AG04450 (cell line): ENCODE data around the gene EFNB3. TPM values are rescaled to one million over a fixed set of nuclear protein-coding genes. Genes with fewer than 3 reads are reported as not detected.

Experiments
- CTCF ChIA-PET: fragments of 300-600, 350-600 bp; formaldehyde crosslinking; extraction: SDS; loops from one replicate; lab custom pipeline; 2022; ENCODE audit warnings: antibody characterized with exemption, inconsistent platforms; lab: Charles Lee
- POLR2A ChIA-PET: fragments of 350-600 bp; formaldehyde crosslinking; extraction: SDS; loops from one replicate; lab custom pipeline; 2021; ENCODE audit warnings: antibody characterized with exemption, inconsistent platforms; lab: Yijun Ruan, JAX
- DNase-seq: peaks from one replicate; pipeline ENCODE4 v3.0.0-alpha.2; 2011; ENCODE audit warnings: low read depth, low spot score
- H3K27ac ChIP-seq: one replicate; pipeline ENCODE4 v1.5.1; 2012; ENCODE audit warnings: low read depth, low read length, control low read depth
- H3K27me3 ChIP-seq: one replicate; pipeline ENCODE4 v1.6.0; 2012; ENCODE audit warnings: low read length; ENCODE audit not compliant: control insufficient read depth, insufficient read depth
- H3K4me3 ChIP-seq: 2 replicates; pipeline ENCODE4 v1.5.1; 2011; ENCODE audit warnings: mild to moderate bottlenecking, low read depth, low read length, control low read depth
- H3K9me3 ChIP-seq: 2 replicates; pipeline ENCODE4 v1.5.1; 2012; ENCODE audit warnings: low read length; ENCODE audit not compliant: control insufficient read depth, insufficient read depth
- polyA plus RNA-seq: library from polyadenylated mRNA; depleted of rRNA; stranded (reverse); fragments of >200 nt; gene quantifications from 2 replicates; pipeline ENCODE4 v1.2.3, GENCODE V29; 2011; rRNA removed
- TF ChIP-seq, protein P1 (sequence below): IDR thresholded peaks from 2 replicates; pipeline ENCODE4 v1.5.1; 2011; ENCODE audit warnings: low read depth, low read length, control low read depth, inconsistent platforms

Gene EFNB3
- polyA plus RNA-seq, 1 experiment = 7.7 TPM

DNA sequence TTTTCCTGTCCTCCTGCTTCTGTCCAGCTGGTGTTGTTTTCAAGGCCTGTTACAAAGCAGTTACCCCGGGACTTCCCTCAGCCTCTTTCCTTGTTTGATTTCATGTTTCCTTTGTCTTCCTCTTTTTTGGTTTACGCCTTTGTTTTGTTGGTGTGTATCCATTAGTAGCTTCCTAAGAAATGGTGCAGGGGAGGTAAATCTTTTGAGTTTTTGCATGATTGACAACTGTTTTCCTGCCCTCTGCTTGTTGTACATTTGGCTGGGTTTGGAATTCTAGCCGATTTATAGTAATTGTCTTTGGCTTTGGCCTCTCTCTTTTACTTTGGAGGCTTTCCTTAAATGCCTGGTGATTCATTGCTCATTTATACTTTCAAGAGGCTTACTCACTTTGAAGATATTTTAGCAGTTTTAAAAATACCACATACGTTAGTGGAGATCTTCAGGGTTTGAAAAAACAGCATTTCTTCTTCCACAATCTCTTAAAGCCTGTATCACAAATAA lies 45.4 kb downstream of the EFNB3 start:
- TF ChIP-seq, protein P1, sequence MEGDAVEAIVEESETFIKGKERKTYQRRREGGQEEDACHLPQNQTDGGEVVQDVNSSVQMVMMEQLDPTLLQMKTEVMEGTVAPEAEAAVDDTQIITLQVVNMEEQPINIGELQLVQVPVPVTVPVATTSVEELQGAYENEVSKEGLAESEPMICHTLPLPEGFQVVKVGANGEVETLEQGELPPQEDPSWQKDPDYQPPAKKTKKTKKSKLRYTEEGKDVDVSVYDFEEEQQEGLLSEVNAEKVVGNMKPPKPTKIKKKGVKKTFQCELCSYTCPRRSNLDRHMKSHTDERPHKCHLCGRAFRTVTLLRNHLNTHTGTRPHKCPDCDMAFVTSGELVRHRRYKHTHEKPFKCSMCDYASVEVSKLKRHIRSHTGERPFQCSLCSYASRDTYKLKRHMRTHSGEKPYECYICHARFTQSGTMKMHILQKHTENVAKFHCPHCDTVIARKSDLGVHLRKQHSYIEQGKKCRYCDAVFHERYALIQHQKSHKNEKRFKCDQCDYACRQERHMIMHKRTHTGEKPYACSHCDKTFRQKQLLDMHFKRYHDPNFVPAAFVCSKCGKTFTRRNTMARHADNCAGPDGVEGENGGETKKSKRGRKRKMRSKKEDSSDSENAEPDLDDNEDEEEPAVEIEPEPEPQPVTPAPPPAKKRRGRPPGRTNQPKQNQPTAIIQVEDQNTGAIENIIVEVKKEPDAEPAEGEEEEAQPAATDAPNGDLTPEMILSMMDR = no peak
- POLR2A ChIA-PET = no interaction called here
- Histone ChIP-seq H3K27me3 (no peaks in the 10 kb centered on the region), H3K4me3 (no peak overlapping the region), H3K9me3 (no peaks in the 10 kb centered on the region; the same call in 1 of the 2 replicates), H3K27ac (peak overlapping the region; percentile 66)
- peak; percentile 55 for DNase-seq
- CTCF ChIA-PET = interaction anchor here (0.6 kb wide), 1 partner anchor 12 kb away, joined by 4 read pairs; no protein-coding TSS in a partner anchor

DNA sequence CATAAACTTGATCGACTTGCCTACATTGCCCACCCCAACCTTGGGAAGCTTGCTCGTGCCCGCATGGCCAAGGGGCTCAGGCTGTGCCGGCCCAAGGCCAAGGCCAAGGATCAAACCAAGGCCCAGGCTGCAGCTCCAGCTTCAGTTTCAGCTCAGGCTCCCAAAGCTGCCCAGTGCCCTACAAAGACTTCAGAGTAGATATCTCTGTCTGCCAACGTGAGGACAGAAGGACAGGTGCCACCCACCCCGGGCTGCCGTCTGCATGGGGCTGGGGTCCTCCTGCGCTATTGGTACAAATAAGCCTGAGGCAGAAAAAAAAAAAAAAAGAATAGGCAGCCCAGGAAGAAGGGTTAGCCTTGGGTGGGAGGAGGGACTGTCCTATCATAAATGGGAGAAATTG lies 49.7 kb downstream of the EFNB3 start:
- TF ChIP-seq, protein P1 = no peak
- no peaks in the 10 kb centered on the region for H3K27me3 ChIP-seq
- no peak overlapping the region for H3K4me3 ChIP-seq
- DNase-seq = no peak
- CTCF ChIA-PET = no interaction called here
- POLR2A ChIA-PET = no interaction called here
- no peak overlapping the region for H3K27ac ChIP-seq
- no peaks in the 10 kb centered on the region; the same call in 1 of the 2 replicates for H3K9me3 ChIP-seq

DNA sequence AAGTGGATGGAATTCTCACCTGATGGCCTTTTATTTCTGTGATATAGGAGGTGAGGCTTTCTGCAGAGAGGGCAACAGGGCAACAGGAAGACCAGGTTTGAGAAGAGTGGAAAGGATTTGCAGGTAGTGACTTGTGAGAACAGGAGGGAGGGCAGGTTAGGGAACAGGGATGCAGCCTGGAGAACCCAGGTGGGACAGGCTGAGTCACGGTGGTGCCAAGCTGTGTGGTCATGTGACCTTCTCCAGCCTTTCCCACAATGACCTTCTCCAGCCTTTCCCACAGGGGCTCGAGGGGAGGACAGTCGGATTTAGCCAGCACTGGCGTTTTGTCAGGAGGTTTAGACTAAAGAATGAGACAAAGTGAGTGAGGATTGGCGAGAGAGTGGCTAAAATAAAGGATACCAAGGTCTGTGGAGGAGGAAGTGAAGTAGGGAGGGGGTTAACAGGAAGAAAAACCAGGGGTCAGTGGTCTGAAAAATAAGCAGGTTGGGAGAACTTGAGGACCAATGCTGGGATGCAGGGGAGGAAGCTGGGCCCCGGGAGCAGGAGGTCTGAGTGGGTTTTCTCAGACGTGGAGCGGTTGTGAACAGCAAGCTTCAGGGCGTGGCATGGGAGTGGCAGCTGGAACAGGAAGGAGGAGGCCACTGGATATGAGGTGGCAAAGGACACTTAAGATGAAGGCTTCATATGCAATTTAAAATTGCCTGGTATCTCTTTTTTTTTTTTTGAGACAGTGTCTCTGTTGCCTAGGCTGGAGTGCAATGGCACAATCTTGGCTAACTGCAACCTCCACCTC lies 50.3 kb downstream of the EFNB3 start:
- Histone ChIP-seq H3K4me3 (no peak overlapping the region), H3K27me3 (no peaks in the 10 kb centered on the region), H3K27ac (no peak overlapping the region), H3K9me3 (no peaks in the 10 kb centered on the region; the same call in 1 of the 2 replicates)
- CTCF ChIA-PET = no interaction called here
- no peak for DNase-seq
- TF ChIP-seq, protein P1 = no peak
- POLR2A ChIA-PET = no interaction called here

DNA sequence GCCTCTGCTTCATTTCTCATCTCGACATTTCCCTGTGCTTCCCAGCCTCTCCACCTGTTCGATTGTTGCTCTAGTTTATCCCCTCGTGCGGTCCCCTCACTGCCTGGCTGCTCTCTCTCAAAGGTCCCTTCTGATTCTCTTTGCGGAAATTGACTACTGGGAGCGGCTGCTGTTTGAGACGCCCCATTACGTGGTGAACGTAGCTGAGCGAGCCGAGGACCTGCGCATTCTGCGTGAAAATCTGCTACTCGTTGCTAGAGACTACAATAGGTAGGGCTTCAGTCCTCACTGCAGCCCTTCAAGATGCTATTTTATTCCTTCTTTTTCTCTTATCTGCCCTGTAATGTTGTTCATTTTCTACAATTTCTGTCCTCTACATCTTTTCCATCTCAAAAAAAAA lies 52.0 kb downstream of the EFNB3 start:
- TF ChIP-seq, protein P1 = no peak
- ChIA-PET POLR2A (no interaction called here), CTCF (interaction anchor here (0.6 kb wide), 1 partner anchor 317 kb away, joined by 3 read pairs; no protein-coding TSS in a partner anchor)
- Histone ChIP-seq H3K27me3 (no peaks in the 10 kb centered on the region), H3K9me3 (no peaks in the 10 kb centered on the region; the same call in 1 of the 2 replicates), H3K4me3 (no peak overlapping the region), H3K27ac (no peak overlapping the region)
- no peak for DNase-seq

Other genes starting within 250 kb of the EFNB3 start
- 18.8 and 22.3 TPM in 2 replicates for gene ZBTB4, start 225.6 kb upstream of the EFNB3 start, polyA plus RNA-seq
- not detected in 2 replicates for gene SLC35G6, start 223.8 kb upstream of the EFNB3 start, polyA plus RNA-seq
- gene POLR2A, start 220.8 kb upstream of the EFNB3 start, polyA plus RNA-seq = 18.4 and 35.0 TPM in 2 replicates
- gene TNFSF12, start 156.1 kb upstream of the EFNB3 start, polyA plus RNA-seq = 26.0 and 27.1 TPM in 2 replicates
- 0.83 and 1.0 TPM in 2 replicates for gene TNFSF13, start 146.5 kb upstream of the EFNB3 start, polyA plus RNA-seq
- gene SENP3, start 143.3 kb upstream of the EFNB3 start, polyA plus RNA-seq = 67.6 and 73.4 TPM in 2 replicates
- gene CD68, start 125.6 kb upstream of the EFNB3 start, polyA plus RNA-seq = 34.1 and 39.6 TPM in 2 replicates
- gene MPDU1, start 121.3 kb upstream of the EFNB3 start, polyA plus RNA-seq = 128 and 131 TPM in 2 replicates
- 0.24 and 0.29 TPM in 2 replicates for gene SOX15, start 115.1 kb upstream of the EFNB3 start, polyA plus RNA-seq
- gene FXR2, start 90.3 kb upstream of the EFNB3 start, polyA plus RNA-seq = 24.6 and 29.4 TPM in 2 replicates
- gene SAT2, start 77.4 kb upstream of the EFNB3 start, polyA plus RNA-seq = 54.1 and 61.5 TPM in 2 replicates
- gene SHBG, start 75.1 kb upstream of the EFNB3 start, polyA plus RNA-seq = 0.35 and 0.50 TPM in 2 replicates
- 0.05 and 0.11 TPM in 2 replicates for gene ATP1B2, start 54.3 kb upstream of the EFNB3 start, polyA plus RNA-seq
- 40.7 and 48.9 TPM in 2 replicates for gene TP53, start 17.7 kb upstream of the EFNB3 start, polyA plus RNA-seq
- gene WRAP53, start 16.7 kb upstream of the EFNB3 start, polyA plus RNA-seq = 4.1 and 4.5 TPM in 2 replicates
- gene DNAH2, start 12.5 kb downstream of the EFNB3 start, polyA plus RNA-seq = 0.04 and 0.06 TPM in 2 replicates
- gene KDM6B, start 129.0 kb downstream of the EFNB3 start, polyA plus RNA-seq = 2.0 and 2.4 TPM in 2 replicates
- gene TMEM88, start 149.9 kb downstream of the EFNB3 start, polyA plus RNA-seq = 0.29 and 0.45 TPM in 2 replicates
- gene NAA38, start 152.4 kb downstream of the EFNB3 start, polyA plus RNA-seq = 49.3 and 59.0 TPM in 2 replicates
- 6.9 and 8.1 TPM in 2 replicates for gene CYB5D1, start 152.8 kb downstream of the EFNB3 start, polyA plus RNA-seq
- 50.0 and 68.6 TPM in 2 replicates for gene CHD3, start 183.6 kb downstream of the EFNB3 start, polyA plus RNA-seq
- gene RNF227, start 211.1 kb downstream of the EFNB3 start, polyA plus RNA-seq = 1.3 and 1.4 TPM in 2 replicates
- 2.2 and 3.1 TPM in 2 replicates for gene KCNAB3, start 224.7 kb downstream of the EFNB3 start, polyA plus RNA-seq
- gene TRAPPC1, start 226.7 kb downstream of the EFNB3 start, polyA plus RNA-seq = 202 and 227 TPM in 2 replicates
- gene CNTROB, start 227.0 kb downstream of the EFNB3 start, polyA plus RNA-seq = 11.3 and 12.9 TPM in 2 replicates